GM06990 (cell line): ENCODE results near the gene ATG16L2.

Experiments
- DNase-seq: peaks from one replicate; pipeline ENCODE4 v3.0.0-alpha.2; 2011; ENCODE audit not compliant: insufficient read length; ENCODE audit errors: extremely low read depth
- H3K27me3 ChIP-seq: replicated peaks from 2 replicates; pipeline ENCODE4 v1.6.0; 2011; ENCODE audit warnings: low read length; ENCODE audit not compliant: control insufficient read depth, insufficient read depth
- H3K36me3 ChIP-seq: 2 replicates; pipeline ENCODE4 v1.5.1; 2011; ENCODE audit warnings: low read length; ENCODE audit not compliant: control insufficient read depth, insufficient read depth
- H3K4me3 ChIP-seq: replicated peaks from 2 replicates; pipeline ENCODE4 v1.5.1; 2011; ENCODE audit warnings: low read depth, mild to moderate bottlenecking, control low read depth, low read length
- CTCF ChIP-seq: IDR thresholded peaks from 2 replicates; pipeline ENCODE4 v1.5.1; 2011; ENCODE audit warnings: low read length, control low read depth, mild to moderate bottlenecking, inconsistent platforms; ENCODE audit not compliant: insufficient read depth, poor library complexity, severe bottlenecking

ATG16L2 gene

GRCh38 chr11:72840780-72841179 is 26.6 kb downstream of the ATG16L2 start:
- no peak overlapping the region for H3K4me3 ChIP-seq
- no peaks in the 10 kb centered on the region for H3K27me3 ChIP-seq
- TF ChIP-seq CTCF, result no peak
- DNase-seq, result no peak
- H3K36me3 ChIP-seq, result peaks cover 38% of the 10 kb centered on the region

GRCh38 chr11:72841397-72841796 is 27.2 kb downstream of the ATG16L2 start:
- H3K36me3 ChIP-seq, result peaks cover 34% of the 10 kb centered on the region
- TF ChIP-seq CTCF, result no peak
- no peak for DNase-seq
- no peaks in the 10 kb centered on the region for H3K27me3 ChIP-seq
- no peak overlapping the region for H3K4me3 ChIP-seq

GRCh38 chr11:72842126-72842525 is 27.9 kb downstream of the ATG16L2 start:
- TF ChIP-seq CTCF, result no peak
- no peak overlapping the region for H3K4me3 ChIP-seq
- H3K36me3 ChIP-seq, result peaks cover 34% of the 10 kb centered on the region
- DNase-seq, result no peak
- no peaks in the 10 kb centered on the region for H3K27me3 ChIP-seq

- no peak for TF ChIP-seq CTCF
- no peaks in the 10 kb centered on the region for H3K27me3 ChIP-seq
- no peak for DNase-seq
- H3K36me3 ChIP-seq, result peaks cover 30% of the 10 kb centered on the region
- H3K4me3 ChIP-seq, result no peak overlapping the region
These were observed 28.6 kb downstream of the ATG16L2 start for GRCh38 chr11:72842653-72843330.

GRCh38 chr11:72844356-72844755 is 30.1 kb downstream of the ATG16L2 start:
- Histone ChIP-seq H3K36me3 (peaks cover 21% of the 10 kb centered on the region), H3K4me3 (no peak overlapping the region), H3K27me3 (no peaks in the 10 kb centered on the region)
- TF ChIP-seq CTCF, result no peak
- DNase-seq, result no peak
